ENCODE measurements around the gene RTN4.

Gene RTN4

GRCh38 chr2:55019526-55020258 is 30.6 kb downstream of the RTN4 start:
- no peak for TF ChIP-seq CTCF (IDR thresholded peaks at IDR 0.05; ENCODE audit: extremely low read depth, missing control alignments)
- DNase-seq (ENCODE audit: low spot score), result no peak

- no peak for TF ChIP-seq CTCF (IDR thresholded peaks at IDR 0.05; ENCODE audit: extremely low read depth, missing control alignments)
- no peak for DNase-seq (ENCODE audit: low spot score)
These were observed 31.6 kb downstream of the RTN4 start for GRCh38 chr2:55018619-55019018.

- DNase-seq (ENCODE audit: low spot score), result no peak
- no peak for TF ChIP-seq CTCF (IDR thresholded peaks at IDR 0.05; ENCODE audit: extremely low read depth, missing control alignments)
These were observed 32.4 kb downstream of the RTN4 start for GRCh38 chr2:55017880-55018279.

GRCh38 chr2:55017428-55017827 is 32.8 kb downstream of the RTN4 start:
- no peak for TF ChIP-seq CTCF (IDR thresholded peaks at IDR 0.05; ENCODE audit: extremely low read depth, missing control alignments)
- DNase-seq (ENCODE audit: low spot score), result no peak

- DNase-seq (ENCODE audit: low spot score), result peak; percentile 21
- TF ChIP-seq CTCF (IDR thresholded peaks at IDR 0.05; ENCODE audit: extremely low read depth, missing control alignments), result peak; percentile 36
These were observed 35.0 kb downstream of the RTN4 start for GRCh38 chr2:55014962-55015939.

- no peak for DNase-seq (ENCODE audit: low spot score)
- no peak for TF ChIP-seq CTCF (IDR thresholded peaks at IDR 0.05; ENCODE audit: extremely low read depth, missing control alignments)
These were observed 36.3 kb downstream of the RTN4 start for GRCh38 chr2:55013936-55014335.

Measured in GM20000 (cell line).